IMR-90 (cell line): Measurements from ENCODE around the gene UVSSA. TPM values are rescaled to one million over a fixed set of nuclear protein-coding genes. Genes with fewer than 3 reads are reported as not detected.

Experiments used
- ATAC-seq: fragments of 200-7000 bp; cut with Tn5 transposase; 2 replicates; pipeline ENCODE4 v1.9.1; 2020; ENCODE audit warnings: low read depth, mild to moderate bottlenecking, moderate library complexity
- BruUV-seq: library from RNA; stranded (reverse); fragments of 400-500 nt; replicated peaks from 2 replicates; lab custom pipeline; 2021; lab: Mats Ljungman, UMichigan
- CTCF ChIA-PET: fragments of 300-600 bp; formaldehyde crosslinking; extraction: SDS; loops from one replicate; lab custom pipeline; 2021; ENCODE audit warnings: antibody characterized with exemption; lab: Yijun Ruan, JAX
- POLR2A ChIA-PET: fragments of 300-600 bp; sonication (Branson Sonifier 250); formaldehyde crosslinking; loops from one replicate; lab custom pipeline; 2022; ENCODE audit warnings: antibody characterized with exemption; ENCODE audit not compliant: unreplicated experiment; lab: Charles Lee
- DNase-seq: peaks from one replicate; pipeline ENCODE4 v3.0.0; 2013
- H2AFZ ChIP-seq: replicated peaks from 2 replicates; pipeline ENCODE3; 2013; ENCODE audit warnings: low read length, mild to moderate bottlenecking; ENCODE audit not compliant: poor library complexity
- H2AK5ac ChIP-seq: 2 replicates; pipeline ENCODE4 v1.6.1; 2013; ENCODE audit warnings: low read depth, low read length, inconsistent platforms
- H2AK9ac ChIP-seq: replicated peaks from 2 replicates; pipeline ENCODE3; 2013; ENCODE audit warnings: mild to moderate bottlenecking, low read depth, low read length, moderate library complexity; ENCODE audit not compliant: poor library complexity
- H2BK120ac ChIP-seq: 2 replicates; pipeline ENCODE4 v1.6.1; 2013; ENCODE audit warnings: low read depth, low read length, inconsistent platforms
- H2BK15ac ChIP-seq: 3 replicates; pipeline ENCODE4 v1.6.1; 2013; ENCODE audit warnings: low read depth, low read length, inconsistent platforms
- H2BK20ac ChIP-seq: 2 replicates; pipeline ENCODE4 v1.6.1; 2013; ENCODE audit warnings: low read depth, mild to moderate bottlenecking, inconsistent platforms, low read length, moderate library complexity
- H2BK5ac ChIP-seq: 2 replicates; pipeline ENCODE4 v1.6.1; 2013; ENCODE audit warnings: mild to moderate bottlenecking, low read depth, low read length, inconsistent platforms; ENCODE audit not compliant: poor library complexity, severe bottlenecking
- H3K14ac ChIP-seq: replicated peaks from 2 replicates; pipeline ENCODE4 v1.6.1; 2013; ENCODE audit warnings: low read depth, low read length, inconsistent platforms
- H3K18ac ChIP-seq: 2 replicates; pipeline ENCODE4 v1.6.1; 2013; ENCODE audit warnings: low read depth, low read length, control low read depth
- H3K23ac ChIP-seq: 2 replicates; pipeline ENCODE4 v1.6.1; 2013; ENCODE audit warnings: low read depth, low read length, inconsistent platforms
- H3K27ac ChIP-seq: 2 replicates; pipeline ENCODE4 v1.5.1; 2013; ENCODE audit warnings: mild to moderate bottlenecking, control low read depth, low read length; ENCODE audit not compliant: insufficient read depth
- H3K27me3 ChIP-seq: 2 replicates; pipeline ENCODE4 v1.6.1; 2013; ENCODE audit warnings: low read length; ENCODE audit not compliant: control insufficient read depth, insufficient read depth
- H3K36me3 ChIP-seq: 2 replicates; pipeline ENCODE4 v1.6.1; 2013; ENCODE audit warnings: low read length, mixed read lengths; ENCODE audit not compliant: control insufficient read depth, insufficient read depth
- H3K4ac ChIP-seq: 2 replicates; pipeline ENCODE4 v1.6.1; 2013; ENCODE audit warnings: low read depth, low read length, inconsistent platforms
- H3K4me1 ChIP-seq: 2 replicates; pipeline ENCODE4 v1.6.1; 2013; ENCODE audit warnings: low read length, mixed read lengths; ENCODE audit not compliant: control insufficient read depth, insufficient read depth
- H3K4me2 ChIP-seq: 2 replicates; pipeline ENCODE4 v1.6.1; 2013; ENCODE audit warnings: low read depth, mild to moderate bottlenecking, control low read depth, low read length, moderate library complexity
- H3K4me3 ChIP-seq: 2 replicates; pipeline ENCODE4 v1.5.1; 2013; ENCODE audit warnings: low read depth, mild to moderate bottlenecking, control low read depth, low read length, moderate library complexity; ENCODE audit not compliant: insufficient read depth
- H3K56ac ChIP-seq: 2 replicates; pipeline ENCODE4 v1.6.1; 2013; ENCODE audit warnings: low read length, inconsistent platforms; ENCODE audit not compliant: insufficient read depth; ENCODE audit errors: extremely low read depth
- H3K79me1 ChIP-seq, 2 experiments: 2 replicates each; pipeline ENCODE4 v1.6.1; 2013; ENCODE audit warnings: low read length in 2 of 2, inconsistent platforms in 1 of 2, low read depth in 1 of 2
- H3K9ac ChIP-seq: 2 replicates; pipeline ENCODE4 v1.6.1; 2013; ENCODE audit warnings: low read depth, low read length, control low read depth
- H3K9me1 ChIP-seq: 2 replicates; pipeline ENCODE4 v1.6.1; 2013; ENCODE audit warnings: low read length, inconsistent platforms; ENCODE audit not compliant: insufficient read depth
- H3K9me3 ChIP-seq: 2 replicates; pipeline ENCODE4 v1.6.1; 2013; ENCODE audit warnings: low read length; ENCODE audit not compliant: control insufficient read depth, insufficient read depth
- H4K20me1 ChIP-seq: 2 replicates; pipeline ENCODE4 v1.6.1; 2013; ENCODE audit warnings: low read length, inconsistent platforms; ENCODE audit not compliant: insufficient read depth
- H4K5ac ChIP-seq: 2 replicates; pipeline ENCODE4 v1.6.1; 2013; ENCODE audit warnings: mild to moderate bottlenecking, low read depth, low read length, control low read depth
- H4K8ac ChIP-seq, 2 experiments: 2 replicates each; pipeline ENCODE4 v1.6.1; 2013; ENCODE audit warnings: low read depth in 2 of 2, low read length in 2 of 2, control low read depth in 1 of 2, inconsistent platforms in 1 of 2
- H4K91ac ChIP-seq: 2 replicates; pipeline ENCODE4 v1.6.1; 2013; ENCODE audit warnings: low read depth, low read length, inconsistent platforms; ENCODE audit not compliant: insufficient read depth
- ELK1 ChIP-seq: fragments of 150-350 bp; IDR thresholded peaks from 2 replicates; pipeline ENCODE4 v1.6.1; 2016; ENCODE audit warnings: low read depth, mild to moderate bottlenecking, low read length, moderate library complexity, borderline replicate concordance
- MAFK ChIP-seq: IDR thresholded peaks from 2 replicates; pipeline ENCODE4 v1.6.1; 2012; ENCODE audit warnings: low read depth, low read length, improper control_type of control experiment
- MAZ ChIP-seq: IDR thresholded peaks from 2 replicates; pipeline ENCODE4 v1.6.1; 2012; ENCODE audit warnings: low read depth, mild to moderate bottlenecking, low read length, improper control_type of control experiment, moderate library complexity, borderline replicate concordance
- MXI1 ChIP-seq: IDR thresholded peaks from 2 replicates; pipeline ENCODE4 v1.6.1; 2012; ENCODE audit warnings: low read depth, mild to moderate bottlenecking, low read length, moderate library complexity, borderline replicate concordance
- RAD21 ChIP-seq: IDR thresholded peaks from 2 replicates; pipeline ENCODE4 v1.6.1; 2012; ENCODE audit warnings: low read length, improper control_type of control experiment
- RCOR1 ChIP-seq: IDR thresholded peaks from 2 replicates; pipeline ENCODE4 v1.6.1; 2012; ENCODE audit warnings: mild to moderate bottlenecking, low read length, improper control_type of control experiment; ENCODE audit not compliant: insufficient replicate concordance
- SMC3 ChIP-seq: fragments of 150-350 bp; IDR thresholded peaks from 2 replicates; pipeline ENCODE4 v1.6.1; 2016; ENCODE audit warnings: low read depth, mild to moderate bottlenecking, antibody characterized with exemption, low read length, moderate library complexity
- WGBS, 2 experiments: methylation state at CpG; one replicate each; pipeline versions ENCODE4 v1.1.5 to v1.1.7; 2013; ENCODE audit warnings: missing lambda C conversion rate in 2 of 2; ENCODE audit not compliant: insufficient read length in 1 of 2; ENCODE audit errors: extremely low coverage in 2 of 2; 5-methylcytosine and 5-hydroxymethylcytosine counted together
- dilution Hi-C: fragments of 300-500 bp; cut with HindIII; formaldehyde crosslinking; loops from one replicate; pipeline ENCODE4 v1.14.3; 2018; ENCODE audit warnings: low sequenced_read_pairs; ENCODE audit not compliant: unreplicated experiment
- in situ Hi-C: fragments of 300-500 bp; cut with MboI; formaldehyde crosslinking; loops from 3 replicates; pipeline ENCODE4 v1.14.3; 2019; ENCODE audit warnings: low sequenced_read_pairs, inconsistent platforms, mixed read lengths
- intact Hi-C: fragments of 100-400 bp; cut with micrococcal nuclease; formaldehyde crosslinking; loops from 2 replicates; pipeline ENCODE4 v1.10.0; 2022
- polyA plus RNA-seq, 3 experiments: library from polyadenylated mRNA; depleted of rRNA; stranded (reverse); fragments of >200 nt; gene quantifications; 2 replicates each; pipeline ENCODE4 v1.2.3, GENCODE V29; 2012; ENCODE audit warnings: low replicate concordance in 1 of 3
- total RNA-seq: library from RNA; depleted of rRNA; stranded (reverse); fragments of >200 nt; gene quantifications from 2 replicates; pipeline ENCODE4 v1.2.3, GENCODE V29; 2012
- TF ChIP-seq, protein P1 (sequence below): fragments of 150-350 bp; IDR thresholded peaks from 2 replicates; pipeline ENCODE4 v1.6.1; 2017; ENCODE audit warnings: mild to moderate bottlenecking, antibody characterized with exemption, low read length, low read depth

Gene UVSSA
- total and polyA plus RNA-seq, 2 of the 4 experiments (the other 2 are of a cell fraction) = 1.4 to 8.4 TPM

DNA sequence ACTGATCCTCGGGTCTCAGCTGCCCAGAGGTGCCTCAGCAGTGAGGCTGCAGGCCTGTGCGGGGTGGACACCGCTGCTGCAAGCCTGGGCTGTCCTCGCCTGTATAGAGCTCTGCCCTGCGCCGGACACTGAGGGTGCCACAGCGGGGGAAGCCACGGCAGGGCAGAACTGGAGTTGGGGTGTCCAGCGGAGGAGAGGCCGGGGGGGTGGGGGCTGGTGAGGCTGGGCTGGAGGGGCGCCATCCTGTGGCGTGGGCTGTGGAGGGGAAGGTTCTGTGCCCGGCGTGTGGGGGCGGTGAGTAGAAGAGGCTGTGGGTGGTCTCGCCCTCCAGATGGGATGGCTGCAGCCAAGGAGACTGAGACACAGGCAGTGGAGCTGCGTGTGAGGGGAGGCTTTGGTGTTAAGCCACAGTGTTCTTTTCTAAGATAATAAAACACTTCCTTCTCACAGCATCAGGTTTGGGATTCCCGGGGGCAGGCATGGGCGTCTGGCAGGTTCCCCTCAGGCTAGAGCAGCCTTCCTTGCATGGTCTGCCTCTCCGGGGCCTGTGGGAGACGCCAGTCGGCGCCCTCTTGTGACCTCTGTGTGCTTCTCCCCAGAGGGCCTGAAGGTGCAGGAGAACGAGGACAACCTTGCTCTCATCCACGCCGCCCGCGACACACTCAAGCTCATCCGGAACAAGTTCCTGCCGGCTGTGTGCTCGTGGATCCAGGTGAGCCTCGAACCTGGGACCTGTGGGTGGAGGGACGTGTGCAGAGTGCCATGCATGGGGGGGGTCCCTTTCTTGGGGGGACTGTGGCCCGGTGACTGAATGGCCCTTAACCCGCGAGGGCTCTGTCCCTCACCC, 7.4 kb downstream of the UVSSA start (continued):
- TF ChIP-seq RAD21 = no peak

DNA sequence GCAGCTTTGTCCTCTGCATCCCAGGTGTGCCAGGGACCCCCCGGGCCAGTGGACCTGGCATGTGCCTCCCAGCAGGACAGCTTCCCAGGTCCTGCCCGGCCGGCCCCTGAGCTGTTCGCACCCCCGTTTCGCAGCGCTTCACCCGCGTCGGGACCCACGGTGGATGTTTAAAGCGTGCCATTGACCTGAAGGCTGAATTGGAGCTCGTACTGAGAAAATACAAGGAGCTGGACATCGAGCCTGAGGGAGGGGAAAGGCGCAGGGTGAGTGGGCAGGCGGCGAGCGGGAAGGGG, 7.9 kb downstream of the UVSSA start:
- Histone ChIP-seq H4K91ac (no peak overlapping the region), H3K27ac (no peak overlapping the region), H2BK15ac (no peak overlapping the region), H3K4me2 (no peak overlapping the region), H3K4ac (no peak overlapping the region), H3K36me3 (peaks cover 45% of the 10 kb centered on the region), H2BK20ac (no peak overlapping the region), H3K79me1 (peaks cover 5 to 6% of the 10 kb centered on the region in 2 experiments; a peak in 2 of 4 replicates), H3K14ac (no peak overlapping the region), H3K23ac (no peak overlapping the region), H2AFZ (no peak overlapping the region), H3K56ac (no peak overlapping the region), H4K8ac (no peak overlapping the region), H4K20me1 (peaks cover 4% of the 10 kb centered on the region; the same call in 1 of the 2 replicates), H4K5ac (no peak overlapping the region), H3K18ac (no peak overlapping the region), H3K9ac (no peak overlapping the region), H2BK120ac (no peak overlapping the region), H2AK5ac (no peak overlapping the region), H2BK5ac (no peak overlapping the region), H3K27me3 (no peaks in the 10 kb centered on the region), H3K4me1 (no peaks in the 10 kb centered on the region), H2AK9ac (no peak overlapping the region), H3K9me1 (no peaks in the 10 kb centered on the region), H3K9me3 (no peaks in the 10 kb centered on the region), H3K4me3 (no peak overlapping the region)
- CTCF ChIA-PET = no interaction called here
- 92% methylated on average over 12 of the region's 18 CpGs; no CpG with 5 or more reads in 1 of the 2 experiments for WGBS, 2 experiments
- TF ChIP-seq MXI1 (no peak), MAFK (no peak), MAZ (no peak), SMC3 (no peak), ELK1 (no peak), RAD21 (no peak), RCOR1 (no peak)
- TF ChIP-seq, protein P1, sequence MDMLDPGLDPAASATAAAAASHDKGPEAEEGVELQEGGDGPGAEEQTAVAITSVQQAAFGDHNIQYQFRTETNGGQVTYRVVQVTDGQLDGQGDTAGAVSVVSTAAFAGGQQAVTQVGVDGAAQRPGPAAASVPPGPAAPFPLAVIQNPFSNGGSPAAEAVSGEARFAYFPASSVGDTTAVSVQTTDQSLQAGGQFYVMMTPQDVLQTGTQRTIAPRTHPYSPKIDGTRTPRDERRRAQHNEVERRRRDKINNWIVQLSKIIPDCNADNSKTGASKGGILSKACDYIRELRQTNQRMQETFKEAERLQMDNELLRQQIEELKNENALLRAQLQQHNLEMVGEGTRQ = no peak
- intact Hi-C loops = loop anchor here (5.0 kb wide), 1 partner anchor 157 kb away; no protein-coding TSS in a partner anchor
- dilution Hi-C loops = no loop called here
- BruUV-seq = no TSS peak
- no peak for DNase-seq
- no peak for ATAC-seq
- POLR2A ChIA-PET = no interaction called here
- in situ Hi-C loops = loop anchor here (5.0 to 10.0 kb wide), 2 partner anchors 223 to 280 kb away; no protein-coding TSS in a partner anchor
